Ectodermal cell (in vitro differentiated cells): ENCODE results near the gene ZNF536.

Source experiments
- H3K27ac ChIP-seq: 2 replicates; pipeline ENCODE4 v1.7.0; 2013; ENCODE audit warnings: mild to moderate bottlenecking, low read depth, low read length; ENCODE audit not compliant: insufficient read depth, poor library complexity, severe bottlenecking
- H3K27me3 ChIP-seq: 2 replicates; pipeline ENCODE4 v1.7.0; 2013; ENCODE audit warnings: mild to moderate bottlenecking, low read length; ENCODE audit not compliant: insufficient read depth, control insufficient read depth, poor library complexity, severe bottlenecking
- H3K36me3 ChIP-seq: one replicate; pipeline ENCODE4 v1.7.0; 2013; ENCODE audit warnings: low read length; ENCODE audit not compliant: control insufficient read depth, insufficient read depth
- H3K4me1 ChIP-seq: one replicate; pipeline ENCODE4 v1.7.0; 2013; ENCODE audit warnings: low read length; ENCODE audit not compliant: control insufficient read depth, insufficient read depth
- H3K4me3 ChIP-seq: 2 replicates; pipeline ENCODE4 v1.7.0; 2013; ENCODE audit warnings: low read depth, low read length, control low read depth; ENCODE audit not compliant: insufficient read depth
- H3K9me3 ChIP-seq: 2 replicates; pipeline ENCODE4 v1.7.0; 2013; ENCODE audit warnings: mild to moderate bottlenecking, low read length, moderate library complexity; ENCODE audit not compliant: control insufficient read depth
- WGBS, 2 experiments: methylation state at CpG; one replicate each; pipeline ENCODE4 v1.1.7; 2013; ENCODE audit warnings: missing lambda C conversion rate in 2 of 2; 5-methylcytosine and 5-hydroxymethylcytosine counted together

ZNF536 gene

DNA sequence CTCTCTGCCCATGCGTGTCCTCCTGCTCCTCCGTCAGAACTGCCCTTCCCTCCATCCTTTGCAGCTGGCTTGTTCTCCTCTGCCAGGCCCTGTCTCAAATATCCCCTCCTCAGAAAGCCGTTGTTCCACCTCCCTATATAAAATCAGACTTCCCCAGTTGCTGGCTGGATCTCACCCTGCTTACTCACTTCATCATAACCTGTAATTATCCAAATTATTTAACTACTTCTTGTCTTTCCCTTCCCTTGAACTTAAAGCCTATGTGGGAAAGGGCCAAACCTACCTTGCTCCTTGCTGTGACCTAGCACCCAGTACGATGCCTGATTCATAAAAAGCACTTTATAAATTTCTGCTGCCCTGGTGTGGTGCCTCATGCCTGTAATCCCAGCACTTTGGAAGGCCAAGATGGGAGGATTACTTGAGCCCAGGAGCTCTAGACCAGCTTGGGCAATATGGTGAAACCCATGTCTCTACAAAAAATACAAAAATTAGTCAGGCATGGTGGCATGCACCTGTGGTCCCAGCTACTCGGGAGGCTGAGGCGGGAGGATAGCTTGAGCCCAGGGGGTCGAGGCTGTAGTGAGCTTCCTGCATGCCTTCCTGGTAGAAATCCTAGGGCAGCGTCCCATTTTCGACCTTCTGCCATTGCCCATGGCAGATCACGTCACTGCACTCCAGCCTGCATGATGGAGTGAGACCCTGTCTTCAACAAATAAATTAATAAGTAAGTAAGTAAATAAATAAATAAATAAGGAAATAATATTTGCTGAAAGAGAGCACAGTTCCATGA is 39.5 kb upstream of the ZNF536 start:
- 93 to 95% methylated on average over 10 of the region's 10 CpGs for WGBS, 2 experiments
- H3K4me3 ChIP-seq, result no peak overlapping the region
- no peaks in the 10 kb centered on the region for H3K36me3 ChIP-seq
- H3K9me3 ChIP-seq, result no peaks in the 10 kb centered on the region
- H3K27me3 ChIP-seq, result no peaks in the 10 kb centered on the region
- H3K4me1 ChIP-seq, result no peaks in the 10 kb centered on the region
- no peak overlapping the region for H3K27ac ChIP-seq

DNA sequence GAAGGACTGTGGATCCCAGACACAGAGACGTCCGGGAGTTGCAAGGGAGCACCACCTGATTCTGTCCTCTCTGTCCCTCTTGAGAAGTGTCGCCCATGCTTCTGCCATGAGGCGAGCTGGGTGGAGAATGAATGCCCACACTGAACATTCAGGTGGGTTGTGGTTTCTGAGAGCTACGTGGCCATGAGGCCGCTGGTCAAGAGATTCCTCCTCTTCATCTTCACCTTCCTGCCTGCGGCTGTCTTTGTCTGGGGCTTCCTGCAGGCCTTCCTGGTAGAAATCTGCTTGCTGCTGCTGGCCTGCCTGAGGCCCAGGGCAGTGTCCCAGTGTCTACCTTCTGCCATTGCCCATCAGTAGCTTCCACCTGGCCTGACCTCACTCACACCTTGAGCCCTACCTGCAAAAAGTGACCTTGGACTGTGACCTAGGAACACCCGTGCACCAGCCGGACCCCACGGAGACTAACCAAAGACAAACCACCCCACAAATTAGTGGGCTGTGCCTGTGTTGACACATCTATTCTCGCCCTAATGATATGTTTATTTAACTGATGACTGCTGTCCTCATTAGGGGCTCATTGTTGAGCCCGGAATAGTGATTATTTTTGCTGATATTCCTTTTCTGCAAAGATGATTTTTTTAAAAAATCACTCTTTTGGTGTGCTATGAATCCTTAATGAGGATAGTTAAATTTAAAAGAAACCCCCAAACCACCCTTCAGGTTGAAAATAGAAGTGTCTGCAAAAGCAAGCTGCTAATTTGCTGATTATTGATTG is 38.7 kb upstream of the ZNF536 start:
- H3K4me3 ChIP-seq, result no peak overlapping the region
- 90 to 95% methylated on average over 12 of the region's 12 CpGs for WGBS, 2 experiments

DNA sequence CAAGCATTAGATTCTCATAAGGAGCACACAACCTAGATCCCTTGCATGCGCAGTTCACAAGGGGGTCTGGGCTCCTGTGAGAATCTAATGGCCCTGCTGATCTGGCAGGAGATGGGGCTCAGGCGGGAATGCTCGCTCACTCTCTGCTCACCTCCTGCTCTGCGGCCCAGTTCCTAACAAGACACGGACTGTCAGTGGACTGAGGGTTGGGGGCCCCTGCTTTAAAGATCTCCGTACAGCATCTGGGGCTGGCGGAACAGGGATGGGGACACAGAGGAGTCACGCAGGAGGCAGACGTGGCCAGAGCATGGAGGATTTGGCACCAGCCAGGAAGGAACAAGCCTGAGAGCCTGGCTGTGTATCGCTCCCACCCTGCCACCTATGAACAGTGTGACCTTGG is 37.3 kb upstream of the ZNF536 start:
- 86 to 92% methylated on average over 10 of the region's 10 CpGs for WGBS, 2 experiments
- Histone ChIP-seq H3K36me3 (no peaks in the 10 kb centered on the region), H3K4me3 (no peak overlapping the region), H3K27ac (no peak overlapping the region), H3K27me3 (no peaks in the 10 kb centered on the region), H3K4me1 (no peaks in the 10 kb centered on the region), H3K9me3 (no peaks in the 10 kb centered on the region)

More for the DNA sequence above, 38.7 kb upstream of the ZNF536 start:
- no peaks in the 10 kb centered on the region for H3K36me3 ChIP-seq
- H3K27me3 ChIP-seq, result no peaks in the 10 kb centered on the region
- H3K27ac ChIP-seq, result no peak overlapping the region
- no peaks in the 10 kb centered on the region for H3K4me1 ChIP-seq
- no peaks in the 10 kb centered on the region for H3K9me3 ChIP-seq

DNA sequence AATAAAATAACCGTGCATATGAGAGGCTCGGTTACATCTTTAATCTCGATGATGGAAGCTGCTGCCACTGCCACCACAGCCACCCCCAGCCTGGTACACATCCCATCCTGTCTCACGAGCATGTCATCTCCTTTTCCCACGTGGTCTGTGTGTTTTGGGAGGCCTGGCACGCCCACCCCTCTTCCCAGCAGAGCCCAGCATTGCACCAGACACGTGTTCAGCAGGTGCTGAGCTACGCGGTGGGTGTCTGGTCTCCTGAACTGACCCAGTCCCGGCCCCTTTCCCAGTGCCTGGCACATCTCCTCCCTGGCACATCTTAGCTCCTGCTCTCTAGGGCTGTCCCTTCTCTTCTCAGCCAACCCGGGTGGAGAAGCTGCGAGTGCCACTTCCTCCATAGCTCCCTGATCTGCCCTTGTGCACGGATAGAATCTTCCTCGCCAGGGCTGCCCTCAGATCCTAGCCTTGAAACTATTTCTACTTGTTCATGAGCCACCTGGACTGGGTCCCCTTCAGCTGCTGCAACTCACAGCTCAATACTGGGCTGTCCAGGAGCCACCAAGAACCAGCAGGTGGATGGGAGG is 36.8 kb upstream of the ZNF536 start:
- no peaks in the 10 kb centered on the region for H3K4me1 ChIP-seq
- H3K27ac ChIP-seq, result no peak overlapping the region
- no peaks in the 10 kb centered on the region for H3K9me3 ChIP-seq
- H3K4me3 ChIP-seq, result no peak overlapping the region
- no peaks in the 10 kb centered on the region for H3K27me3 ChIP-seq
- WGBS, 2 experiments, result 91 to 94% methylated on average over 14 of the region's 14 CpGs
- H3K36me3 ChIP-seq, result no peaks in the 10 kb centered on the region

DNA sequence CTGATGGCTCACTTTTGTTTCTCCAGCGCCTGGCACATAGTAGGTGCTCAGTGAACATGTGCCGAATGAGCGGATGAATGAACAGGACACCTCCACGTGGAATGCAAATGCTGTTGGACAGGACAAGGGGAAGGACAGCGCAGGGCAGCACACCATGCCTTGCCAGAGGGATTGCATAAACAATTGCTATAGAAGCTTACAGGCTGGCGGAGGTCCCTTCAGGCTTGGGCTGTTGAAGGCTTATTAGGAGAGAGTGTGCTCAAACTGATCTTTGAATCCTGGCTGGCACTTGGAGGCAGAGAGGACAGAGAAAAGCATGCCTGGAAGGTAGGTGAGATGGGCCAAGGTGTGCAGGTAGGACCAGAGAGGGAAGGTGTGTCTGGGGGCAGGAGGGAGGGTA is 35.9 kb upstream of the ZNF536 start:
- Histone ChIP-seq H3K4me3 (no peak overlapping the region), H3K9me3 (no peaks in the 10 kb centered on the region), H3K4me1 (no peaks in the 10 kb centered on the region), H3K27ac (no peak overlapping the region), H3K27me3 (no peaks in the 10 kb centered on the region), H3K36me3 (no peaks in the 10 kb centered on the region)
- WGBS, 2 experiments, result 91 to 93% methylated on average over 6 of the region's 6 CpGs

DNA sequence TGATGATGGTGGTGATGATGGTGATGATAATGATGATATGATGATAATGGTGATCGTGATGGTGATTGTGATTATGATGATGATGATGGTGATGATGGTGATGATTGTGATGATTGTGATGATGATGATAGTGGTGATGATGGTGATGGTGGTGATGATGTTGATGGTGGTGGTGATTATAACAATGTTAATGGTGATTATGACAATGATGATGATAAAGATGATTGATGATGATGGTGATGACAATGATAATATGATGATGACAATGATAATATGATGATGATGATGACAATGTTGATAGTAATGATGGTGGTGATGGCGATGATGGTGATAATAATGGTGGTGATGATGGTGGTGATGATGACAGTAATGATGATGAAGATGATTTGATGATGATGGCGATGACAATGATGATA is 34.1 kb upstream of the ZNF536 start:
- Histone ChIP-seq H3K36me3 (no peaks in the 10 kb centered on the region), H3K4me1 (no peaks in the 10 kb centered on the region), H3K27me3 (no peaks in the 10 kb centered on the region), H3K4me3 (no peak overlapping the region), H3K27ac (no peak overlapping the region), H3K9me3 (no peaks in the 10 kb centered on the region)
- 91 to 93% methylated on average over 3 of the region's 3 CpGs for WGBS, 2 experiments

DNA sequence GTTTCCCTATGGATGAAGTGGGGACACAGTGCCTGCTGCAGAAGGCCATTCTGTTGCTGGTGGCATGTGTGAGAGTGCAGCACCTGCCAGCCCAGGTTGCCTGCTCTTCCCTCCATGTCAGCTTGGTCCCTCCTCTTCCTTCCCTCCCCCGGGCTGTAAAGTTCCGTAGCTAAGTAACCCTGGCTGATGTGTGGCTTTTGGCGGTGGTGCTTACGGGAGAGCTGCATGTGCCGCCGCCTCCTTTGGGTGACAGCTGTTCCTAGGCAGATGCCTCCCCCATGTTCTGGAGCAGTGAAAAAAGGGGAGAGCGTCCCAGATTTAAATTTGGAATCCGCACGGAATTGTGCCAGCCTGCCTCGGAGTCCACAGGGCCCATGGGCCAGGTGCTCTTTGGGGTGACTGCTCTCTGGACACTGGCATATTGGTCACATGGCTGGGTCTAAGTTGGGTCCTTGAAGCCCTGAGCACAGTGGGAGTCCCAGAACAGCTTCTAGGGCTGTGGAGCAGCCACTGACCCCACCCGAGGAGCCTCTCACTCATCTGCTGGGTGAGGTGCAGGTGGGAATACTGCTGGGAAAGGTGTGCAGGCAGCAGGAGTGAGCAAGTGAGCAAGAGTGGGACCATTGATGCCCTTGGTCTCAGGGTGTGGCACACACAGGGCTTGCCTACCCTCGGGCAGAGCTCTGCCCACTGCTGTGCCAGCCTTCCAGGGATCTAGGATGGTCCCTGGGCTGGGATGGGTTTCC is 33.1 kb upstream of the ZNF536 start:
- Histone ChIP-seq H3K36me3 (no peaks in the 10 kb centered on the region), H3K9me3 (no peaks in the 10 kb centered on the region), H3K4me3 (no peak overlapping the region), H3K27me3 (no peaks in the 10 kb centered on the region), H3K4me1 (no peaks in the 10 kb centered on the region), H3K27ac (no peak overlapping the region)
- 94 to 96% methylated on average over 12 of the region's 12 CpGs for WGBS, 2 experiments

DNA sequence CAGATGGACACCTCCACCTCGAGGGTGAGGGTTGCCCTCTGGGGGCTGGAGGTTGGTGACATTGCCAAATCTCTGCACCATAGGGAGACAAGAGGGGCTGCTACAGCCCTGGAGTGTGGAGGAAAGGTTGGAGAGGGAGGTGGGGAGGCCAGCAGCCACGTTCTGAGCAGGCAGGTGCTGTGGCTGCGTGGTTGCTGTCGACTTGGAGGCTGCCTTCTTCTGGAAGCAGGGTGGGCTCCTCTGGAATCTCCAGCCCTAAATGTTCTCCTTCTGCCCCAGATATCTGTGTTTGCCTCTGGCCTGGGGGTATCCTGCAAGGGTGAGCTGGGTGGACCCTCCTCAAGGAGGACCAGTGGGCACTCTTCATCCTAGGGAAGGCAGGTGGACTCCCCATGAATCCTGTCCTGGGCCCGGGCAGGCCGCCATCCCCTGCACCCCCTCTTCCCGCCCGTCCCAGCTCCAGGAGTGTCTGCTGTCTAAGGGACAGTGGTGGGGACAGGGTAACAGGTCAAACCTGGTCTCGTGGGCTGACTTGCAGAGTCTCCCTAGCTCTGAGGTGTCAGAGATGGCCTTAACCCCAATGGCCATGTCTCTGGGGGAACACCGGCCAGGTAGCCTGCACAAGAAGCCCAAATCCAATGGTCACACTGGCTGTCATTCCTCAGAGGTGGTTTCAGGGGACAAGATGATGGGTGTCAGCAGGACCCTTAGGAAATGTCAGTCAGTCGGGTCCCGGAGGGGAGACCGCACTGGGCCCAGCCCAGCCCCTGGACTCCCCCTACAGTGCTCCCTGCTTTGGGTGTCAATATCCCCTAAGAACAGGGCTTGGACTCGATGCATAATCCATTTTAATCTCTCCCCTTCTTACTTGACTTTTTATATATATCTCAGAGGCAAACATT is 32.3 kb upstream of the ZNF536 start:
- WGBS, 2 experiments, result 87 to 90% methylated on average over 14 of the region's 14 CpGs
- Histone ChIP-seq H3K9me3 (no peaks in the 10 kb centered on the region), H3K27me3 (no peaks in the 10 kb centered on the region), H3K4me1 (no peaks in the 10 kb centered on the region), H3K27ac (no peak overlapping the region), H3K36me3 (no peaks in the 10 kb centered on the region), H3K4me3 (no peak overlapping the region)

DNA sequence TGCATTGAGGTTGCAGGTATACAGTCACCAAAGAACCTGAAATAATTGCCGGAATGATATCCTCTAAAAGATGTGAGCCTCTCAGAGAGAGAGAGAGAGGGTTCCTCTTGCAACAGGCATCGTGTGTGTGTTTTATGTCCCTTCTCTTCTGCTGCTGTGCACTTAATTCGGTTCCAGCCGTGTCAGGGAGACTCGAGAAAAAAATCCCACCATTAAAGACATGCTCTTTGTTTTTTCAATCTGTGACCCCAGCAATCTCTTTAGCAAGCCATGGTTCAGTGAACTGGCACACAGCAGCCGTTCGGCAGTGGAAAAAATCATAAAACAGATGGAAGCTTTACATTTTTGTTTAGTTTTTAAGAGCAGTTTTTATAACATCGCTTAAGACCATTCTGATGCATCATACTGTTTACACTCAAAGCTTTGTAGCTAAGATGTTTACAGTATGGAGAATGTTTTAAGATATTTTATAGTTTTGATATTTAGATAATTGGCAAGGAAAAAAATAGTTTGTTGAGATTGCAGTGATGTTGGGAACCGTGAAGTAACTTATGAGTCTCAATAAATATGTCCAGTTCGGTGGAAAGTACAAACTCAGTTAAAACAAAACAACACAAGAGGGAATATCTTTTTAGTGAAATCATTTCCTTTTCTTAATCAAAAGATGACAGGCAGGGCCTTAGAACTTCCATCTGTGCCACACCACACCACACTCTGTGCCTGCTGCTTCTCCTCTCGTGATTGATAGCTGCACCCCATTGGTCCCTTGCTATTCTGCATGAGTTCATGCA is 31.2 kb upstream of the ZNF536 start:
- Histone ChIP-seq H3K4me3 (no peak overlapping the region), H3K27ac (no peak overlapping the region), H3K9me3 (no peaks in the 10 kb centered on the region), H3K27me3 (no peaks in the 10 kb centered on the region), H3K4me1 (no peaks in the 10 kb centered on the region), H3K36me3 (no peaks in the 10 kb centered on the region)
- 84 to 90% methylated on average over 10 of the region's 11 CpGs for WGBS, 2 experiments
